Activated T-helper 1 cell treated with anti-CD3 and anti-CD28 coated beads, Interleukin-12 subunit alpha, Interleukin-12 subunit beta, Interleukin-2, Interleukin-4 antibody, amounts not matched to agents 30 ng/mL and 10 ng/mL and 1 ng/mL, durations not matched to agents 14 hours and 24 hours and 36 hours (primary cell): ENCODE measurements around the gene CDK2. TPM values are rescaled to one million over a fixed set of nuclear protein-coding genes. Genes with fewer than 3 reads are reported as not detected.

Experiments used
- DNase-seq: peaks from one replicate; pipeline ENCODE4 v3.0.0; 2021; ENCODE audit warnings: low spot score
- H3K27ac Mint-ChIP-seq: one replicate; pipeline ENCODE4 v1.8.0; 2021; ENCODE audit warnings: mild to moderate bottlenecking, mixed read lengths
- H3K27me3 Mint-ChIP-seq: one replicate; pipeline ENCODE4 v1.8.0; 2022; ENCODE audit warnings: mild to moderate bottlenecking, moderate library complexity, mixed read lengths; ENCODE audit not compliant: insufficient read depth
- H3K36me3 Mint-ChIP-seq: one replicate; pipeline ENCODE4 v1.8.0; 2021; ENCODE audit warnings: low read depth, mixed read lengths
- H3K4me1 Mint-ChIP-seq: one replicate; pipeline ENCODE4 v1.8.0; 2021; ENCODE audit warnings: low read depth, mixed read lengths
- H3K4me3 Mint-ChIP-seq: one replicate; pipeline ENCODE4 v1.8.0; 2021; ENCODE audit warnings: mild to moderate bottlenecking, moderate library complexity, mixed read lengths
- H3K9me3 Mint-ChIP-seq: one replicate; pipeline ENCODE4 v1.8.0; 2021; ENCODE audit warnings: mixed read lengths
- intact Hi-C: fragments of 100-400 bp; cut with micrococcal nuclease; formaldehyde crosslinking; loops from one replicate; pipeline ENCODE4 v1.15.1; 2024
- total RNA-seq: library from RNA; stranded (reverse); gene quantifications from 2 replicates; pipeline ENCODE4 v1.2.3, GENCODE V29; 2022

CDK2 gene
- total RNA-seq, 1 donor from 2014 or later = 109 TPM

DNA sequence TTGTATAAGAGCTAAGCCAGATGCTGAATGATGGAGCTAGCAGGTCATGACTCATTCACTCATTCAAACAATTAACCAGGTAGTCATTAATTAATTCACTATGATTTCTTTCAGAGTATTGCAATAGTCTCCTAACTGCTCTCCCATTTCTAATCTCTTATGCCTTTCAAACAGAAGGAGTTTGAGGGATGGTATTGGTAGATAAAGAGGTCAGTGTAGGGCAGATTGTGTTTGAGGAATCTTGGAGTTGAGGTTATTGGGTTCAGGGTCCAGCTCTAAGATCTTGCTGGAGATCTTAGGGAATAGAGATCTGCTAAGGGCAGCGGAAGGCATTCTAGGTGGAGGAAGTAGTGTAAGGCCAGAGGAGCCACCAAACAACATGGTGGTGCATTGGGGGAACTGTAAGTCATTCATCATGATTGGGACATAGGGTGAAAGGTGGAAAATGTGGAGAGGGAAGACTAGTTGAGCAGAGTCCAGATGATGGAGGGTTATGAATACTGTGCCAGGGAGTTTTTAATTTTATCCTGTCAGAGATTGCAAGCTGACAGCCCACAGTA lies 24.0 kb upstream of the CDK2 start:
- no peak for DNase-seq
- peaks cover 76% of the 10 kb centered on the region for H3K36me3 Mint-ChIP-seq
- H3K27me3 Mint-ChIP-seq = no peaks in the 10 kb centered on the region
- H3K9me3 Mint-ChIP-seq = no peaks in the 10 kb centered on the region
- intact Hi-C loops = no loop called here
- H3K4me1 Mint-ChIP-seq = peaks cover 37% of the 10 kb centered on the region
- no peak overlapping the region for H3K4me3 Mint-ChIP-seq
- peak overlapping the region; percentile 14 for H3K27ac Mint-ChIP-seq

DNA sequence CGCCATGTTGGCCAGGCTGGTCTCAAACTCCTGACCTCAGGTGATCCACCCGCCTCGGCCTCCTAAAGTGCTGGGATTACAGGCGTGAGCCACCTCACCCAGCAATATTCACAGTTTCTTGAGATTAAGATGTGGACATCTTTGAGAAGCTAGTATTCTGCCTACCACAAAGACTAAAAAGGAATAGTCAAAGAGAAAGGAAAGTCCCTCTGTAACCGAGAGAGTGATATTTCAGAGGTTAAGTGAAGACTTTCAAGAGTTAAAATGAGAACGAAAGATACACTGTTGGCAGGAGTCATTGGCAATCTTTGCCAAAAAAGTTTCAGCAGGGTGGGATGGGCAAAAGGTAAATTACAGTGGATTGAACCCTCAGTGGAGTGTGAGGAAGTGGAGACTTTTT lies 20.1 kb upstream of the CDK2 start:
- intact Hi-C loops = no loop called here
- DNase-seq = no peak
- H3K36me3 Mint-ChIP-seq = peaks cover 59% of the 10 kb centered on the region

DNA sequence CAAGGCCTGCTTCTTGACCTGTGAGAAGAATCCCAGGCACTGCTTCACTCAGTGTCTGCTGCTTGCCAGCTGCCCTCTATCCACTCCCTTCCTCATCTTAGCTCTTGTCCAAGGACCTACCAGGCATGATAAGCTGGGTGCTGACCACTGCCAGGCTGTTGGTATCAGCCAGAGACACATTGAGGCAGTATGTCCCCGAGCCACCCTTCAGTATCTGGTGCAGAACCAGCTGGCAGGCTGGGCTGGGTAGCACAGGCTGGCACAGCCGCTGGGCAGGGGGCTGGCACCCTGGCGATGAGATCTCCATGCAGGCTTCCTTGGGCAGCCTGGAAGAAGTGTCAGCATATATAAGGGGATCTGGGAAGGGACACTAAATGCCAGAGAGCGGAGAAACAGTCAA lies 11.3 kb upstream of the CDK2 start:
- intact Hi-C loops = no loop called here
- no peaks in the 10 kb centered on the region for H3K4me1 Mint-ChIP-seq

More for the DNA sequence above, 20.1 kb upstream of the CDK2 start:
- Mint-ChIP-seq H3K27ac (peak overlapping the region; percentile 75), H3K9me3 (no peaks in the 10 kb centered on the region), H3K4me1 (peaks cover 6% of the 10 kb centered on the region), H3K27me3 (no peaks in the 10 kb centered on the region), H3K4me3 (no peak overlapping the region)

DNA sequence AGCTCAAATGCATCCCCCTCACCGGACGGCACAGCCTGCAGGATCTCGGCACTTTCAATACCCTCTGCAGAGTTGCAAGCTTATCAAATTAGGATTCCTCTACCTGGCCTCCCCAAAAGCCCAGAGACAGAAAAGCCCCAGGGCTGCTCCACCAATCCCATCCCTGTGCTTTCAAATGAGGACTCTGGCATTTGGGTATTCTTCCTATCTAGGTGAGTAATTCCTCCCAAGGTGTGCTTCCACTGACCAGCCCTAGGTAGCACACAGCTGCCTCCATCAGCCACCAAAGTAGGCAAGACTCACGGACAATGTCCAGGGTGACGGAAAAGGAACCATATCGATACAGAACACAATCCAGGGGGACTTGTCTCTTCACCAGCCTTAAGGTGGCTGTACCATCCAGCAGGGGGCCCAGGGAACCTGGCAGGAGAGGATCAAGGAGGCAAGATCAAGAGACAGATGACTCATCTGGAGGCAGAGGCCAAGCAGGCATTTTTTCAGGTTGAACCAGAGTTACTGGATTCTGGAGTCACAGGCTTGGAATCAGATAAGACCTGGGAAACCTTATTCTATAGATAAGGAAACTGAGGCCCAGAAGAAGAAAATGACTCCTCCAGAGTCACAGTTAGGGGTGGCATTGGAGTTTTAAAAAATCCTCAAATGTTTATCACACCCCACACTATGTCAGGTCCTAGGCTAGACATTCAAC lies 10.7 kb upstream of the CDK2 start:
- Mint-ChIP-seq H3K4me1 (no peaks in the 10 kb centered on the region), H3K9me3 (no peaks in the 10 kb centered on the region), H3K36me3 (peaks cover 47% of the 10 kb centered on the region), H3K27ac (peak overlapping the region; percentile 19), H3K4me3 (no peak overlapping the region), H3K27me3 (no peaks in the 10 kb centered on the region)
- intact Hi-C loops = no loop called here
- no peak for DNase-seq

More for the DNA sequence above, 11.3 kb upstream of the CDK2 start:
- Mint-ChIP-seq H3K27me3 (no peaks in the 10 kb centered on the region), H3K27ac (no peak overlapping the region), H3K36me3 (peaks cover 47% of the 10 kb centered on the region), H3K4me3 (no peak overlapping the region), H3K9me3 (no peaks in the 10 kb centered on the region)
- no peak for DNase-seq

DNA sequence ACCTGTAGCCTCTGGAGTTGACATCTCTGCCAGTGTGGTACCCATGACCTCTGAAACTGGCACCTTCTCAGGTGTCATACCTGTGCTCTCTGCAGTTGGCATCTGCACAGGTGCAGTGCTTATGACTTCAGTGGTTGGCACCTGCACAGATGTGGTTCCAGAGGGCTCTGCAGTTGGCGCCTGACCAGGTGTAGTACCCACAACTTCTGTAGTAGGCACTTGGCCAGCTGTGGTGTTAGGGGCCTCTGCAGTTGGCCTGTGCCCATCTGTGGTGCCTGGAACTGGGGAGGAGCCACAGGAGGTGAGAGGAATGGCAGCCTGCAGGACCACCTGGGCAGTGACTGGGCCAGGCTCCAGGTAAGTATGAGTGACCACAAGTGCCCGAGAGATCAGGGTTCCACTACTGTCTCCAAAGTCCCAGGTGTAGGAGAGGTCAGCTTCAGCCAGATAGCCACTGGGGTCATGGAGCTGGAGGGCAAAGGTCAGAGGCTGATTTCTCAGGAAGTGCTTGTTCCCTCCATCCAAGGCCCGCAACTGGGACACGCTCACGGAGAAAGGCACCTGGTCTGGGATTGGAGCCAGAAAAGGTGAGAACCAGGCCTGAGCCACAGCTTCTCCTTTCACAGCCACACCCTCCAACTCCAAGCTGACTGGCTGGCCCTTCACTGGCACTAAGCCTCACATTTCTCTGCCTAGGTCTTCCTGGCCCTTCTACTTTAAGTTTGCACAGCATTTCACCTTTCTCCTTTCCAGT lies 9.3 kb upstream of the CDK2 start:
- no peaks in the 10 kb centered on the region for H3K9me3 Mint-ChIP-seq
- H3K4me1 Mint-ChIP-seq = no peaks in the 10 kb centered on the region
- H3K36me3 Mint-ChIP-seq = peaks cover 33% of the 10 kb centered on the region
- no peak overlapping the region for H3K27ac Mint-ChIP-seq
- no peak for DNase-seq
- H3K4me3 Mint-ChIP-seq = no peak overlapping the region
- intact Hi-C loops = no loop called here
- no peaks in the 10 kb centered on the region for H3K27me3 Mint-ChIP-seq

DNA sequence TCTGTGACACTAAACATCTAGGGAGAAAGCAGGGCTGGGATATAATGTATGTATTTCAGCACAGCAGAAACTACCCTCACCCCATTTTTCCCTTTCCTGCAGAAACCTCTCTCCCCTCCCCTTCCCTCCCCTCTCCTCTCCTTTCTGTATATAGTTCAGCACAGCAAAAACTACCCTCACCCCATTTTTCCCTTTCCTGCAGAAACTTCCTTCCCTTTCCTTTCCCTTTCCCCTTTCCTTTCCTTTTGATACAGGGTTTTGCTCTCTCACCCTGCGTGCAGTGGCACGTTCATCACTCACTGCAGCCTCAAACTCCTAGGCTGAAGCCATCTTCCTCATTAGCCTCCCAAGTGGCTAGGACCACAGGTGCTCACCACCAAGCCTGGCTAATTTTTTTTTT lies 2.9 kb upstream of the CDK2 start:
- Mint-ChIP-seq H3K36me3 (peaks cover 11% of the 10 kb centered on the region), H3K9me3 (no peaks in the 10 kb centered on the region), H3K27ac (no peak overlapping the region), H3K27me3 (no peaks in the 10 kb centered on the region), H3K4me1 (peaks cover 34% of the 10 kb centered on the region), H3K4me3 (no peak overlapping the region)
- no peak for DNase-seq
- intact Hi-C loops = no loop called here

DNA sequence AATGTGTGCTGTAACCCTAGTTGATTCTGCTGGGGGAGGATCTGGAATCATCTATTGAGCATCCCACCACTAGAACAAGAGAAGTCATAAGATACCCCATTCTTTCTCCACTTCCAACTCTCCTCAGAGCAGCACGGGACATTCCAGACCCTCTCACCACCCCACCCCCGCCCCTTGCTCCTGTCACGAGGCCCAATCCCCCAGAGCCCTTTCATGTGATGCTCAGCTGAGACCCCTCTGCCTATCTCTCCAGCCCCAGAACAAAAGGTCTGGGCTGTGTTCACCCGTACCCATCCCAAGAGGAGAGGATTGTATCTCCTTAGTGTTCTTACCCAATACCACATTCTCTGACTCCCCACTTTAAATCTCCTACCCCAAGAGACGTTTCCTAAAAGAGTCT lies 1.4 kb upstream of the CDK2 start:
- H3K36me3 Mint-ChIP-seq = peaks cover 15% of the 10 kb centered on the region
- no peaks in the 10 kb centered on the region for H3K27me3 Mint-ChIP-seq
- intact Hi-C loops = no loop called here
- peak overlapping the region; percentile 98 for H3K4me3 Mint-ChIP-seq
- H3K27ac Mint-ChIP-seq = no peak overlapping the region
- no peak for DNase-seq
- peaks cover 34% of the 10 kb centered on the region for H3K4me1 Mint-ChIP-seq
- H3K9me3 Mint-ChIP-seq = no peaks in the 10 kb centered on the region

DNA sequence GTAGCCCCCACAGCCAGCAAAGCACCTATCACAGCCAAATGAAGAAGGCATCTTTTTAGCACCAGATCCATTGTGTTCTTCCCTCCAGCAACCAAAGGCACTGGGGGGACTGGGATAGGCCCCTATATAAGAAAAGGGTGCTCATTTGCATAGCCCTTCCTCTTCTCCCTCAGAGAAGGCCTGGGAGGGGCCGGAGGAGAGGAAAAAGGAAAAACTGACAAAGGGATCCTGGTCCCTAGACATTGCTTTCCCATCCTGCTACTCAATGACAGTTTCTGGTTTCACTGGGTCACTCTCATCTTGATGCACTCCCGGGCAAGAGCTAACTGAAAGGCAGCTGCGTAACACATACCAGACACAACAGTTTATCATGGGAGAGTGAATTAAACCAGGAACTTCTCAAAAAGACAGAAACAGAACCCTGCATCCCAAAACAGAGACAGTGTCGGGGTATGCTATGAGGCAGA lies 656 bp upstream of the CDK2 start, which contains the start of gene PMEL:
PMEL (minus strand) TSS at position 102 of the 467 bp plus-strand sequence; CDS start at position 71, 31 bp downstream.
- peak within 1 kb of the TSS; percentile 98 for H3K4me3 Mint-ChIP-seq
- H3K27ac Mint-ChIP-seq = peak within 1 kb of the TSS; percentile 90
- H3K9me3 Mint-ChIP-seq = no peaks in the 10 kb centered on the region
- H3K36me3 Mint-ChIP-seq = peaks cover 20% of the 10 kb centered on the region
- no peaks in the 10 kb centered on the region for H3K27me3 Mint-ChIP-seq
- H3K4me1 Mint-ChIP-seq = peaks cover 34% of the 10 kb centered on the region
- intact Hi-C loops = loop anchor here (1.0 kb wide), 3 partner anchors 8 to 41 kb away; partner anchors contain the start of gene RAB5B
- no peak for DNase-seq

DNA sequence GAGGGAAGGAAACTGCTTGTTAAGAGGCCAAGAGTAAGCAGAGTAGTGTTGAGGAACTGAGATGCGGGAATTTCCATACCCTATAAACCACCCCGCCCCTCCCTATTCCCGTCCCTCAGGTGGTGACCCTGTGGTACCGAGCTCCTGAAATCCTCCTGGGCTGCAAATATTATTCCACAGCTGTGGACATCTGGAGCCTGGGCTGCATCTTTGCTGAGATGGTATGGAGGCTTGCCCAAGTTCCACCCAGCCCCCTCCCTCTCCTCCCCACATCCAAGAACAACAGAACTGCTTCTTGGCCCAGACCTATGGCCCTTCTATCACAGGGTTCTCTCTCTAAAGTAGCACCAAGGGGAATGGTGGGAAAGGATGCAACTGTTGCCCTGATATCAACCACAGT lies 2.7 kb downstream of the CDK2 start:
- Mint-ChIP-seq H3K4me3 (no peak overlapping the region), H3K27ac (no peak overlapping the region), H3K9me3 (no peaks in the 10 kb centered on the region), H3K36me3 (peaks cover 21% of the 10 kb centered on the region), H3K27me3 (no peaks in the 10 kb centered on the region), H3K4me1 (peaks cover 41% of the 10 kb centered on the region)
- DNase-seq = no peak
- intact Hi-C loops = no loop called here

DNA sequence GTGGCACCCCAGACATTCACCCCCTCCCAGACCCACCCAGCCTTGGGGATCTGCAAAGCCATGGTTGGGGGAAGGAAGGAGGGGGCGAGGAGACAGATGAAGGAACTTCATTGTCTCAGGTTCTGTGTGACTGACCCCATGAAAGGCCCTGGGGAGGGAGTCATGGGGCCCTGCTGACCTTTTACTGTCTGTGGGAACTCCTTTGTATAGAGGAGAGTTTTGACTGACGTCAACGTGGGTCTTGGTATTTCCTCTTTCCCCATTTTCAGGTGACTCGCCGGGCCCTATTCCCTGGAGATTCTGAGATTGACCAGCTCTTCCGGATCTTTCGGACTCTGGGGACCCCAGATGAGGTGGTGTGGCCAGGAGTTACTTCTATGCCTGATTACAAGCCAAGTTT lies 4.1 kb downstream of the CDK2 start:
- Mint-ChIP-seq H3K4me1 (peaks cover 34% of the 10 kb centered on the region), H3K36me3 (peaks cover 23% of the 10 kb centered on the region), H3K4me3 (no peak overlapping the region), H3K9me3 (no peaks in the 10 kb centered on the region), H3K27me3 (no peaks in the 10 kb centered on the region), H3K27ac (no peak overlapping the region)
- DNase-seq = no peak
- intact Hi-C loops = loop anchor here (5.0 kb wide), 2 partner anchors 252 to 1027 kb away; partner anchors contain the start of genes NABP2 and RNF41

DNA sequence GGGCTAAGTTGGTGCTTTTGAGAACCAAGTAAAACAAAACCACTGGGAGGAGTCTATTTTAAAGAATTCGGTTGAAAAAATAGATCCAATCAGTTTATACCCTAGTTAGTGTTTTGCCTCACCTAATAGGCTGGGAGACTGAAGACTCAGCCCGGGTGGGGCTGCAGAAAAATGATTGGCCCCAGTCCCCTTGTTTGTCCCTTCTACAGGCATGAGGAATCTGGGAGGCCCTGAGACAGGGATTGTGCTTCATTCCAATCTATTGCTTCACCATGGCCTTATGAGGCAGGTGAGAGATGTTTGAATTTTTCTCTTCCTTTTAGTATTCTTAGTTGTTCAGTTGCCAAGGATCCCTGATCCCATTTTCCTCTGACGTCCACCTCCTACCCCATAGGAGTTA lies 5.4 kb downstream of the CDK2 start:
- intact Hi-C loops = loop anchor here (2.0 to 5.0 kb wide), 3 partner anchors 49 to 1025 kb away; partner anchors contain the start of genes IKZF4, NABP2 and RNF41
- Mint-ChIP-seq H3K9me3 (no peaks in the 10 kb centered on the region), H3K4me1 (peaks cover 29% of the 10 kb centered on the region), H3K27me3 (no peaks in the 10 kb centered on the region), H3K36me3 (peaks cover 24% of the 10 kb centered on the region), H3K4me3 (peak overlapping the region; percentile 15), H3K27ac (no peak overlapping the region)
- DNase-seq = no peak

DNA sequence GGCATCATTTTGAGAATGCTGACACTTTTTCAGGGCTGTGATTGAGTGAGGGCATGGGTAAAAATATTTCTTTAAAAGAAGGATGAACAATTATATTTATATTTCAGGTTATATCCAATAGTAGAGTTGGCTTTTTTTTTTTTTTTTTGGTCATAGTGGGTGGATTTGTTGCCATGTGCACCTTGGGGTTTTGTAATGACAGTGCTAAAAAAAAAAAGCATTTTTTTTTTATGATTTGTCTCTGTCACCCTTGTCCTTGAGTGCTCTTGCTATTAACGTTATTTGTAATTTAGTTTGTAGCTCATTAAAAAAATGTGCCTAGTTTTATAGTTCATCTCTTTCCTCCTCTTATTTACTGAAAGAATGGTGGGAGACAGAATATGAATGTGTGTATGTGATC lies 5.8 kb downstream of the CDK2 start:
- no peak for DNase-seq
- Mint-ChIP-seq H3K27me3 (no peaks in the 10 kb centered on the region), H3K36me3 (peaks cover 24% of the 10 kb centered on the region), H3K9me3 (no peaks in the 10 kb centered on the region), H3K27ac (no peak overlapping the region), H3K4me3 (peak overlapping the region; percentile 15), H3K4me1 (peaks cover 32% of the 10 kb centered on the region)
- intact Hi-C loops = loop anchor here (2.0 to 5.0 kb wide), 3 partner anchors 48 to 1025 kb away; partner anchors contain the start of genes IKZF4, NABP2 and RNF41
